ENCODE measurements around the gene SLC5A11.

DNA sequence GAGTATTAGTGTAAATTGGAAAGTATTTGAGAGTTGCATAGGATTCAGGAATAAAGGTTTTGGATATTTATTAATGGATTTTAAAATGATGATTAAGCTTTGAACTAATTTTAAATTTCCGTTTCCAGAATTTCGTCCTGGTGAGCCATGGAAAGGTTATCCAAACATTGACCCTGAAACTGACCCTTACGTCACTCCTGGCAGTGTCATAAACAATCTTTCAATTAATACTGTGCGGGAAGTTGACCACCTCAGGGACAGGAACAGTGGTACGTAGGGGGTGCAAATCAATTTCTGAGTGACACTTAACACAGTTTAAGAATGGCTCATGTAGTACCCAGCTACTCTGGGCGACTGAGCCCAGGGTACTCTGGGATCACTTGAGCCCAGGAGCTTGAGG lies 29.1 kb upstream of the SLC5A11 start:
- TF ChIP-seq, protein P1, sequence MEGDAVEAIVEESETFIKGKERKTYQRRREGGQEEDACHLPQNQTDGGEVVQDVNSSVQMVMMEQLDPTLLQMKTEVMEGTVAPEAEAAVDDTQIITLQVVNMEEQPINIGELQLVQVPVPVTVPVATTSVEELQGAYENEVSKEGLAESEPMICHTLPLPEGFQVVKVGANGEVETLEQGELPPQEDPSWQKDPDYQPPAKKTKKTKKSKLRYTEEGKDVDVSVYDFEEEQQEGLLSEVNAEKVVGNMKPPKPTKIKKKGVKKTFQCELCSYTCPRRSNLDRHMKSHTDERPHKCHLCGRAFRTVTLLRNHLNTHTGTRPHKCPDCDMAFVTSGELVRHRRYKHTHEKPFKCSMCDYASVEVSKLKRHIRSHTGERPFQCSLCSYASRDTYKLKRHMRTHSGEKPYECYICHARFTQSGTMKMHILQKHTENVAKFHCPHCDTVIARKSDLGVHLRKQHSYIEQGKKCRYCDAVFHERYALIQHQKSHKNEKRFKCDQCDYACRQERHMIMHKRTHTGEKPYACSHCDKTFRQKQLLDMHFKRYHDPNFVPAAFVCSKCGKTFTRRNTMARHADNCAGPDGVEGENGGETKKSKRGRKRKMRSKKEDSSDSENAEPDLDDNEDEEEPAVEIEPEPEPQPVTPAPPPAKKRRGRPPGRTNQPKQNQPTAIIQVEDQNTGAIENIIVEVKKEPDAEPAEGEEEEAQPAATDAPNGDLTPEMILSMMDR (conservative IDR thresholded peaks at IDR 0.05 in 1 of 2, IDR thresholded peaks at IDR 0.05 in 1 of 2; ENCODE audit: extremely low read depth in 1 of 2, insufficient read depth in 1 of 2, low read depth in 1 of 2, low read length in 2 of 2): no peak
- no peak for TF ChIP-seq EZH2 (IDR thresholded peaks at IDR 0.05; ENCODE audit: borderline replicate concordance, low read length)
